Measurements from ENCODE around the gene RTN4R. TPM values are rescaled to one million over a fixed set of nuclear protein-coding genes. Genes with fewer than 3 reads are reported as not detected.

RTN4R gene
- total RNA-seq, 1 donor from 2014 or later: 5.5 TPM

DNA sequence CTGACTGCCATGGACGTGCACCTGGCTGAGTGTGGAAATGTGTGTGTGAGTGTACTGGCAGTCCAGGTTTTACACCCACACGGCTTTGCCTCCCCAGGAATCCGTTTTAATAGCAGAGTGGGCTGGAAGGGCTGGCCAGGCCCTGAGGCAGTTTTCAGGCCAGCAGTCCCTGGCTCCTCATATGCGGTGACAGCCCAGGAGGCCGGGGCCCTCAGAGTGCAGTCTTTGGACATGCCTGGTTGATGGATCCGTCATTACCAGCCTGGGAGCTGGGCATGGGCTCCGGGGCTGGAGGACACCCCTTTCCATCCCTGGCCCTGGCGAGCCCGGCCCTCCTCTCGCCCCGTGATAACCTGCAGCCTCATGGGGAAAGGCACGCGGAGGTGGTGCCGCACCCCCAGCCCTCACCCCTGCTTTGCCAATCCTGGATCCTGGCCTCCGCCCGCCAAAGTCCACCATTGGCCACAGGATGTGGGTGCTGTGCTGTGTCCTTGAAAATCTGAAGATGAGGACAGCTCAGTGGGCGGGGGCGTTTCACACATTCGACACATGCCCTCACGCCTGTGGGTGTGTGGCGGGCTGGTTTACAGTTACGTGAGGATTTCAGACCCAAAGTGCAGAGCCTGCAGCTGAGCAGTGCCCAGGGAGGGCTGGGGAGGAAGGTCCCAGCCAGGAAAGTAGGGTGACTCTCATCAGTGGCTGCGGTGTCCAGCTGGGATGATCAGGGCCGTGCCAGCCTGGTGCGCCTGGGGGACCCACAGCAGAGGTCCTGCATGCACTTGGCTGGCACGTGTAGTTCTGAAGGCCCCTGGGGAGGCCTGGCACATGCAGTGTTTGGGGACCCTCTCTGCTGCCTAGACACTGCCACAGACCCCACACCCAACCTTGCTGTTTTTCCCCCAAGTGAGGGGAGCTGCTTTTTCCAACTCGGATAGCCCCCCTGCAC is 55.1 kb downstream of the RTN4R start:
- TF ChIP-seq, protein P1, sequence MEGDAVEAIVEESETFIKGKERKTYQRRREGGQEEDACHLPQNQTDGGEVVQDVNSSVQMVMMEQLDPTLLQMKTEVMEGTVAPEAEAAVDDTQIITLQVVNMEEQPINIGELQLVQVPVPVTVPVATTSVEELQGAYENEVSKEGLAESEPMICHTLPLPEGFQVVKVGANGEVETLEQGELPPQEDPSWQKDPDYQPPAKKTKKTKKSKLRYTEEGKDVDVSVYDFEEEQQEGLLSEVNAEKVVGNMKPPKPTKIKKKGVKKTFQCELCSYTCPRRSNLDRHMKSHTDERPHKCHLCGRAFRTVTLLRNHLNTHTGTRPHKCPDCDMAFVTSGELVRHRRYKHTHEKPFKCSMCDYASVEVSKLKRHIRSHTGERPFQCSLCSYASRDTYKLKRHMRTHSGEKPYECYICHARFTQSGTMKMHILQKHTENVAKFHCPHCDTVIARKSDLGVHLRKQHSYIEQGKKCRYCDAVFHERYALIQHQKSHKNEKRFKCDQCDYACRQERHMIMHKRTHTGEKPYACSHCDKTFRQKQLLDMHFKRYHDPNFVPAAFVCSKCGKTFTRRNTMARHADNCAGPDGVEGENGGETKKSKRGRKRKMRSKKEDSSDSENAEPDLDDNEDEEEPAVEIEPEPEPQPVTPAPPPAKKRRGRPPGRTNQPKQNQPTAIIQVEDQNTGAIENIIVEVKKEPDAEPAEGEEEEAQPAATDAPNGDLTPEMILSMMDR (IDR thresholded peaks at IDR 0.05): no peak
- H3K4me3 Mint-ChIP-seq (ENCODE audit: unreplicated experiment): no peak overlapping the region
- DNase-seq (ENCODE audit: low spot score): no peak
- H3K36me3 Mint-ChIP-seq (ENCODE audit: low read depth): no peaks in the 10 kb centered on the region
- no peak overlapping the region for H3K27ac Mint-ChIP-seq (ENCODE audit: unreplicated experiment)
- no peaks in the 10 kb centered on the region for H3K27me3 Mint-ChIP-seq (ENCODE audit: low read depth)
- H3K4me1 Mint-ChIP-seq (ENCODE audit: low read depth): no peaks in the 10 kb centered on the region
- H3K9me3 Mint-ChIP-seq (ENCODE audit: low read depth): no peaks in the 10 kb centered on the region

DNA sequence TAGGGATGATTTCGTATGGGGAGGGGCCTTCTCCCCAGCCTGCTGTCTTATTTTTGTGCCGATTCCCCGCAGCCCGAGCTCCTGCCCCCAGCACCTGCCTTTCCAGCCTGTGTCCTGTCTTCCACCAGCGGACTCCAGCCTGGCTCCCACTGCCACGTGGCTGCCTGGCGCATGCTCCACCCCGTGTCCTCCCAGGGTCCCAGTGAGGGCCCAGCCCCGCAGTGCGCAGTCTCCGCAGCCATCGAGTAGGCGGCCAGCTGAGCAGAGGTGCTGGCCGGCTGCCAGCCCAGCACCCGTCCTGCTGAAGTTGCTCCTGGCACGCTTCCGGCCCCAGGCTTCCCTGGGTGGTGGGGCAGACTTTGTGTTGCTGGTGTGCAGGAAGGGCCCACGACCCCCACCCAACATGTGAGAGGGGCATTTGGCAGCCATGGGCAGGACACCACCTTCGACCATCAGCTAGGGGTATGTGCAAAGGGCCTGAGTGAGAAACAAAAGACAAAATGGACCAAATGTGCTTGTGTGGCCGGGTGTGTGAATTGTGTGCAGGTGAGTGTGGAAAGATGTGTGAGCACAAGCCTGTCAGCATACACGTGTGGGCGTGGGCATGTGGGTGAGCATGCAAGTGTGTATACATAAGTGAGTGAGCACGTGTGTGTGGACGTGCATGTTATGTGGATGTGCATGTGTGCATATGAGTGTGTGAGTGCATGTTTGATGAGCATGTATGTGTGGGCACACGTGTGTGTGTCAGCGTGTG is 55.9 kb downstream of the RTN4R start:
- H3K27me3 Mint-ChIP-seq (ENCODE audit: low read depth): no peaks in the 10 kb centered on the region

GRCh38 chr22:20211409-20211996 is 56.6 kb downstream of the RTN4R start:
- Mint-ChIP-seq H3K9me3 (ENCODE audit: low read depth) (no peaks in the 10 kb centered on the region), H3K4me3 (ENCODE audit: unreplicated experiment) (no peak overlapping the region), H3K27ac (ENCODE audit: unreplicated experiment) (no peak overlapping the region), H3K36me3 (ENCODE audit: low read depth) (no peaks in the 10 kb centered on the region), H3K27me3 (ENCODE audit: low read depth) (no peaks in the 10 kb centered on the region), H3K4me1 (ENCODE audit: low read depth) (peaks cover 6% of the 10 kb centered on the region)
- no peak for DNase-seq (ENCODE audit: low spot score)
- TF ChIP-seq, protein P1 (IDR thresholded peaks at IDR 0.05): no peak

More for the DNA sequence above, 55.9 kb downstream of the RTN4R start:
- TF ChIP-seq, protein P1 (IDR thresholded peaks at IDR 0.05): no peak
- DNase-seq (ENCODE audit: low spot score): no peak
- peaks cover 1% of the 10 kb centered on the region for H3K4me1 Mint-ChIP-seq (ENCODE audit: low read depth)
- H3K4me3 Mint-ChIP-seq (ENCODE audit: unreplicated experiment): no peak overlapping the region
- H3K36me3 Mint-ChIP-seq (ENCODE audit: low read depth): no peaks in the 10 kb centered on the region
- H3K9me3 Mint-ChIP-seq (ENCODE audit: low read depth): no peaks in the 10 kb centered on the region
- H3K27ac Mint-ChIP-seq (ENCODE audit: unreplicated experiment): no peak overlapping the region

DNA sequence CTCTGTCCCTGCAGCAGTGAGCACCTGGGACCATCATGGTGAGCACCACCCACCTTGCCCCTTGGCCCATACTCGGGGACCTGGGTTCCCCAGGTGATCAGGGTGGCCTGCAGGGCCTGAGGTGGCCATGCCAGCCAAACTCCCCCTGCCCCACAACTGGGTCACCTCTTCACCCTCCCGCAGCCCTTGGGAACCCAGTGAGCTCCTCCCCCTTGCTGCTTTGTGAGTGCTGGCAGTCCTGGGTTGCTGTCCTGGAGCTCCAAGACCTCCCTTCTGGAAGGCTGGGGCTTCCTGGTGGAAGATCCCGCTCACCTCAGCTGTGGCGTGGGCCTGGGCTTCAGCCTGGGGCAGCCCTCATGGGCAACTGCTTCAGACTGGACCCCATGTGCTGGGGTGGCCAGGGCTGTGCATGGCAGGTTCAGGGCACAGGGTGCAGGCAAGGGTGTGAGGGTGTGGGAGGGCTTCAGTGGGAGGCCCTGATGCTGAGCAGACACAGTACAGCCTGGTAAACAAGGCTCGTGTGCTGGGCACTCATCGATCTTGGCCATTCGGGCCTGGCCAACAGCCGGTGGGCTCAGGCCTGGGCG is 57.6 kb downstream of the RTN4R start:
- no peaks in the 10 kb centered on the region for H3K36me3 Mint-ChIP-seq (ENCODE audit: low read depth)
- no peak for DNase-seq (ENCODE audit: low spot score)
- H3K4me1 Mint-ChIP-seq (ENCODE audit: low read depth): peaks cover 15% of the 10 kb centered on the region
- H3K4me3 Mint-ChIP-seq (ENCODE audit: unreplicated experiment): no peak overlapping the region
- TF ChIP-seq, protein P1 (IDR thresholded peaks at IDR 0.05): no peak
- H3K9me3 Mint-ChIP-seq (ENCODE audit: low read depth): no peaks in the 10 kb centered on the region
- H3K27ac Mint-ChIP-seq (ENCODE audit: unreplicated experiment): no peak overlapping the region
- no peaks in the 10 kb centered on the region for H3K27me3 Mint-ChIP-seq (ENCODE audit: low read depth)

All from chondrocyte (in vitro differentiated cells).